GM21529 (cell line): Measurements from ENCODE around the gene ATP8A1.
"Not testable (repeated sequence)": the region's sequence is repeated elsewhere in the genome, so short reads cannot be mapped to it uniquely, and the experiment has no call there.

ENCODE experiments used
- ATAC-seq: cut with Tn5 transposase; IDR thresholded peaks from one replicate; pipeline ENCODE4 v1.9.1; 2021; ENCODE audit not compliant: unreplicated experiment

Gene ATP8A1

GRCh38 chr4:42474406-42474805 lies 182.5 kb downstream of the ATP8A1 start:
- no peak for ATAC-seq

DNA sequence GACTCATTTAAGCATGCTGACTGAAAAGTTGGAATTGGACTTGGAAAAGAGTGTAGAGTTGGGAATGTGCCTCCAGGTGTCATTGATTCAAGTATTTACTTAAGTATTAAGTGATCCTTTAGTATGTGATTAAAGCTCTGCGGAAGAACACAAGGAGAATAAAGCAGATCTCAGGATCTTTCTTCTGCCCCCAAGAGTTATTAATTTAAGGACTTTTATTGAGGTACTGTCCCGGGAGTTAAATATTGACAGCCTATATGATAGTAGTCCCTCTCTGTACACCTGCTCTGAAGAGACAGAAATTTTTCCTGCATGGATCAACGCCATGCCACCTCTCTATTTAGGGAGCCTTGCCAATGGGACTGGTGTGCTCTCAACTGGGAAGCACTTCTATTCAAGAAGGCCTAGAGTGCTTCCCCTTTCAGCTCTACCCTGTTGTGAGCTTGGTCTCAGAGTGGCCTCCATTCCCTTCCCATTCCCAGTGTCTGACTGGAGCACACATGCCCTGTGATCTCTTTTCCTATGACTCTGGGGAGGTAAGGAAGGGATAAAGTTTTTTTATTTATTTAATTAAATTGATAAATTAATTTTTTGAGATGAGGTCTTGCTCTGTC lies 183.7 kb downstream of the ATP8A1 start:
- no peak for ATAC-seq

DNA sequence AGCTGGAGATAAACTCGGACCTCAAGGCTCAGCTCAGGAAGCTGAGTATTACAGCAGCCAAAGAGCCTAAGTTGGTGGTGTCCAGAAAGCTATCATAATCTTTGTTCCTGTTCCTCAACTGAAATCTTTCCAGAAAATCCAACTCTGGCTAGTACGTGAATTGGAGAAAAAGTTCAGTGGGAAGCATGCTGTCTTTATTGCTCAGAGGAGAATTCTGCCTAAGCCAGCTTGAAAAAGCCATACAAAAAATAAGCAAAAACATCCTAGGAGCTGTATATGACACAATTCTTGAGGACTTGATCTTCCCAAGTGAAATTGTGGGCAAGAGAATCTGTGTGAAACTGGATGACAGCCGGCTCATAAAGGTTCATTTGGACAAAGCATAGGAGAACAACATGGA lies 185.0 kb downstream of the ATP8A1 start:
- ATAC-seq, result no peak

DNA sequence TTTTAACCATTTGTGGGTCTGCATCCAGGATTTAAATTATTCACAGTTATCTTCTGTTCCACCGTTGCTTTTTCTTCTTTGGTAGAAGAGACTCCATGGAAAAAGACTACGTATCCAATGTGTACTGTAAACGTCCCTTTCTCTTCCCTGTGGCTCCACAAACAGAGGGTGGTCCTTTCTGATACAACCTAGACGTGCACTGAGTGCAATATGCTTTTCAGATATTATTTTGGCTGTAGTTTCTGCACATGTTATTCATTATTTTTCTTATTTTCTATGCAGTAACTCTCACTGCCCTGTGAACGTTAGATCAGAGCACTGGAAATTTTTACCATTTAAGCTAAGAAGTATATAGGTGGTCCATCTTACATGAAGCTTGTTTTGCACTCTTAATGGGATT lies 186.9 kb downstream of the ATP8A1 start:
- no peak for ATAC-seq

GRCh38 chr4:42467777-42468176 lies 189.1 kb downstream of the ATP8A1 start:
- not testable (repeated sequence) for ATAC-seq

DNA sequence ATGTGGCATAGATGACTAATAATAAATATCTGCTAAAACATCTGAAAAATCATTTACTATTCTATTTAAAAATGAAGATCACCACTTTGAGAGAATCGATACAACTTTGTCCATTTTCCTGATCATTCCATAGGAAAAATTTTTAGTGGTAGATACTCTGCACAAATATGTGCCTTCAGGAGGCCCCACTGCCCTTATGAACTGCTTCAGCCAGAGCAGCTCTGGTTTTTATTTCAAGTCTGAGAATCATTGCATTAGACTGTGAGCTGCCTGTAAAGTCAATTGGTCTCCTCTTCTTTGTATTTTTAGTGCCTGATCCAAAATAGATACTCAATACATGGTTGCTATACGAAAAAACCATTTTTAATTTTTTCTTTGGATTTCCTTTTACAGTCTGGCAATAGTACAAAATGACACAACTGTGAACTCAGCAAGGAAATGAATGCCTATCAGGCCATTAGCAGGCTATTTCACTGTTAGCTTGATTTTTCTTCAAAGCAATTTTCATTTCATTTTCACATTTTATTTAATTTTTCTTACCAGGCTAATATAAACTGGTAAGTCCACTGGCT lies 190.5 kb downstream of the ATP8A1 start:
- ATAC-seq, result no peak

- ATAC-seq, result no peak
Observed at GRCh38 chr4:42464550-42465094, 192.3 kb downstream of the ATP8A1 start.

GRCh38 chr4:42461216-42461615 lies 195.7 kb downstream of the ATP8A1 start:
- ATAC-seq, result not testable (repeated sequence)

- peak; percentile 99 for ATAC-seq
Observed at GRCh38 chr4:42460043-42460442, 196.9 kb downstream of the ATP8A1 start.

- no peak for ATAC-seq
Observed at GRCh38 chr4:42458657-42459056, 198.2 kb downstream of the ATP8A1 start.

GRCh38 chr4:42454755-42455420 lies 202.0 kb downstream of the ATP8A1 start:
- no peak for ATAC-seq

GRCh38 chr4:42453612-42454011 lies 203.3 kb downstream of the ATP8A1 start:
- no peak for ATAC-seq

- no peak for ATAC-seq
Observed at GRCh38 chr4:42452823-42453222, 204.1 kb downstream of the ATP8A1 start.

GRCh38 chr4:42446823-42447222 lies 210.1 kb downstream of the ATP8A1 start:
- ATAC-seq, result no peak

- no peak for ATAC-seq
Observed at GRCh38 chr4:42445038-42445437, 211.9 kb downstream of the ATP8A1 start.

DNA sequence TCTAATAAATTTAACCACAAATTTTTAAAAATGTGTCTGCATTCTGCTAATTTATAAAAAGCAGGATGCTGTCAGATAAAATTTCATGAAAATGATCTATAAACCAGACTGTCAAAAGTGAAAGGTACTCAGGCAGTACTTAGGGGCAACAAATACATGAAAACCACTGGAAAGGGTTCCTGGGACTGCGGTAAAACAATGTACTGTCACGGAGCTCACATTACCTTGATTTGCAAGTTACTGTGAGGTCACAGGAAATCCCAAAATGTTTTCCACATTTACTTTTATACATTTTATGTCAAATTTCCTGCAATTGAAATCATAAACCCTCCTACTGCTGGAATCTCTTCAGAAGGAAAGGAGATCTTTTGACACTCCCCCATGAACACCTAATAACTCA lies 214.3 kb downstream of the ATP8A1 start:
- ATAC-seq, result no peak

DNA sequence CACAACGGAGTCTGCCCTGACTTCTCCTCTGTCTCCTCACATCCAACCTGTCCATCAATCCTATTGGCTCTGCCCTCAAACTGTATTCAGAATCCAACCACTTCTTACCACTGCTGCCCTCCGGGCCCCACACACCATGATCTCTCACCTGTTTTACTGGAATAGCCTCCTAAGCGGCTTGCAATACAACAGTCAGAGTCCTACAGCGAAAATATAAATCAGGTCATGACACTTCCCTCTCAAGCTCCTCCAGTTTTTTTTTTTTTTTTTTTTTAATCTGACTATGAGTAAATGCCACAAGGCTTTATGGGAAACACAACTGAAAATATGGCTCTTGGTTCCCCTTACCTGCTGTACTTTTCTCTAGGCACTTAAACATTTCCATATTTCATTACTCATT lies 216.8 kb downstream of the ATP8A1 start:
- ATAC-seq, result no peak

GRCh38 chr4:42436928-42437565 lies 219.9 kb downstream of the ATP8A1 start:
- ATAC-seq, result no peak

- no peak for ATAC-seq
Observed at GRCh38 chr4:42428036-42428435, 228.9 kb downstream of the ATP8A1 start.

GRCh38 chr4:42425146-42426065 lies 231.5 kb downstream of the ATP8A1 start:
- ATAC-seq, result no peak

DNA sequence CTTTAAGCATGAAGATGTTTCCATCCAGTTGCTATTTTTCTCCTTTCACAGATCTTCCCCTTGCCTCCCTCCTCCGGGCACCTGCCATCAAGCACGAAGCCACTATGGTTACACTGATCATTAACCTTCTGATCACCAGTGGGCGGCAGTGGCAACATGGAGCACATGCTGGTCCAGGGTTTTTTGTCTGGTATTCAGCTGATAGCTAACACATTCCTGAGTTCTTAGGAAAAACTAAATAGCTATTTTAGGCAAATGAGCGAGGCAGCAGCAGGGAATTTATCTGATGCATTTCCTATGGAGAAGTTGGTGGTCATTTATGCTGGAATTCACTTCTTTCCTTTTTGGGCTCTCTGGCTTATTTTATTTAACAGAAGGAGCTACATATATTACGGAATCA lies 236.8 kb downstream of the ATP8A1 start:
- ATAC-seq, result no peak
